T-helper 2 cell treated with Interferon-gamma antibody and Interleukin-4, amounts not matched to agents 100 ng/mL and 5 ng/mL, for 36 hours (primary cell): ENCODE measurements around the gene CCDC80. TPM values are rescaled to one million over a fixed set of nuclear protein-coding genes. Genes with fewer than 3 reads are reported as not detected.

Experiments used
- intact Hi-C: fragments of 100-400 bp; cut with micrococcal nuclease; formaldehyde crosslinking; loops from one replicate; pipeline ENCODE4 v1.15.1; 2023
- total RNA-seq: library from RNA; stranded (reverse); gene quantifications from 2 replicates; pipeline ENCODE4 v1.2.3, GENCODE V29; 2022

The CCDC80 gene, protein sequence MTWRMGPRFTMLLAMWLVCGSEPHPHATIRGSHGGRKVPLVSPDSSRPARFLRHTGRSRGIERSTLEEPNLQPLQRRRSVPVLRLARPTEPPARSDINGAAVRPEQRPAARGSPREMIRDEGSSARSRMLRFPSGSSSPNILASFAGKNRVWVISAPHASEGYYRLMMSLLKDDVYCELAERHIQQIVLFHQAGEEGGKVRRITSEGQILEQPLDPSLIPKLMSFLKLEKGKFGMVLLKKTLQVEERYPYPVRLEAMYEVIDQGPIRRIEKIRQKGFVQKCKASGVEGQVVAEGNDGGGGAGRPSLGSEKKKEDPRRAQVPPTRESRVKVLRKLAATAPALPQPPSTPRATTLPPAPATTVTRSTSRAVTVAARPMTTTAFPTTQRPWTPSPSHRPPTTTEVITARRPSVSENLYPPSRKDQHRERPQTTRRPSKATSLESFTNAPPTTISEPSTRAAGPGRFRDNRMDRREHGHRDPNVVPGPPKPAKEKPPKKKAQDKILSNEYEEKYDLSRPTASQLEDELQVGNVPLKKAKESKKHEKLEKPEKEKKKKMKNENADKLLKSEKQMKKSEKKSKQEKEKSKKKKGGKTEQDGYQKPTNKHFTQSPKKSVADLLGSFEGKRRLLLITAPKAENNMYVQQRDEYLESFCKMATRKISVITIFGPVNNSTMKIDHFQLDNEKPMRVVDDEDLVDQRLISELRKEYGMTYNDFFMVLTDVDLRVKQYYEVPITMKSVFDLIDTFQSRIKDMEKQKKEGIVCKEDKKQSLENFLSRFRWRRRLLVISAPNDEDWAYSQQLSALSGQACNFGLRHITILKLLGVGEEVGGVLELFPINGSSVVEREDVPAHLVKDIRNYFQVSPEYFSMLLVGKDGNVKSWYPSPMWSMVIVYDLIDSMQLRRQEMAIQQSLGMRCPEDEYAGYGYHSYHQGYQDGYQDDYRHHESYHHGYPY
- 0.02 TPM in 1 of 2 replicates, not detected in the other for total RNA-seq

DNA sequence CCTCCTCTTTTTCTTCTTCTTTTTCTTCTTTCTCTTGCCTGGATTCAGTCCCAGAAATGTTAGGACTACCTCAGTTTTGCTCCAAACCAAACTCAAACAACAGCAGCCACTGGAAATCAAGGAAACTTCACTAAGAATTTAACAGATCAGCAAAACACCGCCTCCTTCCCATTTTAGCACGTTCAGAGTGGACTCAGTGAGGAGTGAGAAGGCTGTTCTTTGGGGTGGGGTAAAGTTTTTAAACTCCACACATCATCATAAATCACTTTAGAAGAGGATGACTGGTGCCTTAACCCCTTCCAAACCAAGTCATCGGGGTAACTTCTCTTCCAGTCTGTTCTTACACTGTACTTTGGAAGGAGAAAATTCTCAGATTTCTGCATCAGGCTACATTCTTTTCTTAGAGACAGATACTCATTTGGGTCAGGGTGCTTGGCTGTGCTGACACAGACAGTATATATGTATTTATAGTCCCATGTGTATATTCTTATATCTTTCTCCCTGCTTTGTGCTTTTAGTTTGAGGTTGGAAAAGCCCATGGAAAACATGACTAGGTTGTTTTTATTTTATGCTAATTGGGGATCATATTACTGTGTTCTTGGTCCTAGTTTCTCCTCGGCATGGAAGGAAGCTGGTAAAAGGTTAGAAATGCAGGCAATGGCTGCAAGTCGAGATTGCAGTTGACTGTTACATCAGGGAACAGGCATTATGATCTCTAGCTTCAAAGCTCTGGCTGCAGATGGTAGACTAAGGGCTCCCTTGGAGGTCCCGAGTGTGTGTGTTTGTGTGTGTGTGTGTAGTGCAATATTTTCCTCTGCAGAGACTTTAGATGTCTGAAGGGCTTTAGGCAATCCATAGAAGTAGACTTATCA lies at the start of gene CCDC80:
Gene CCDC80, minus strand, starts transcription at position 214 of the 872 bp plus-strand sequence. CDS start 1,238 bp downstream, outside the sequence.
- intact Hi-C loops, result loop anchor here (5.0 kb wide), 1 partner anchor 396 kb away; no protein-coding TSS in a partner anchor

DNA sequence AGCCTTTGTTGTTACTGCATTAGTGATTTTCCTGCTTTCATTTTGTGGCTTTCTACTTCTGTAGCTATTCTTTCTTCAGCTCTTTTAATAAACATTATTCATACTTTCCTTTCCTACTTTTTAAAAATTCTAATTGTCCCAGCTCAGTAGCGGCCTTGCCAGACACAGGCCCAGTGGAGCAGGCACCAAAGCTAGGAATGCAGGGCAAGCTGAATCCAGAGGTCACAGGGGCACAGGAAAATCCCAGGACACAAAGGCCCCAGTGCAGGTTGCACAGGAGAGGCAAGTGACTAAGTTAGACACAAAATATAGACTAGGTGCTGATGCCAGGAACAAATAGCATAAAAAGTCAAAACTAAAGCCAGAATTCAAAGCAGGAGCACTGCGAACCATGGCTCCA lies 49.0 kb upstream of the CCDC80 start:
- intact Hi-C loops, result no loop called here

DNA sequence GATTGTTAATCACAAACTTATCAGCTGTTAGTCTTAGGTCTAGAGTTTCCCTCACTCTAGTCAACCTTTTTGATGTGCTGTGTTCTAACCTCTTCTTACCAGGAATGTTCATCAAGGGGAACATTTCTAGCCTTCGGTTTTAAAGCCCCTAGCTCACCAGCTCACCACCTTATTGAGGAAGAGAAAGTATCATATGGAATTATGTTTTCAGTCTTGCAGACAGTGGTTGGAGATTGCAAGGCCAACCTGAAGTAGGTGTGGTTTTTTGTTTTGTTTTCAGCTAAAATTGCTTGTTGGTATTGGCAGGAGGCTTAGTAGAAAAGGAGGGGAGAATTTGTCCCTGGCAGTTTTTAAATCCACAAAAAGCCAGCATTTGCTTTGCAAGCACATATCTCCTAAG lies 48.4 kb upstream of the CCDC80 start:
- intact Hi-C loops, result no loop called here

DNA sequence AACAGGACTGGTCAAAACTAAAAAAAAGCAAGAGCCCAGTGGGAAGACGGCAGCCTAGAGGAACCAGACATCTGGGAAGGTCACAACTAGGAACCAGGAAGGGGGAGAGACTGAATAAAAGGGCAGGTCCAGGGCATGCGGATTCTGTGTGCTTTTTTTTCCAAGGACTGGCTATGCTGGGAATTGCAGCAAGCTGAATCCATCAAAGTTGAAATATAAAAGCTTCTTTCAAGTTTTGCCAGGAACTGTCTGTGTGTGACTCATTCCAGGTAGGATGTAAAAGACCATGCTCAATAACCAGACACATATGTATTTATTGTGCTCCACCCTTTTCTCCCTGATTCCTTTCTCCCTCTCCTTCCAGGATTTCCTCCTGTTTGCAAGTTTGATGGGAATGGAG lies 47.9 kb upstream of the CCDC80 start:
- intact Hi-C loops, result no loop called here

DNA sequence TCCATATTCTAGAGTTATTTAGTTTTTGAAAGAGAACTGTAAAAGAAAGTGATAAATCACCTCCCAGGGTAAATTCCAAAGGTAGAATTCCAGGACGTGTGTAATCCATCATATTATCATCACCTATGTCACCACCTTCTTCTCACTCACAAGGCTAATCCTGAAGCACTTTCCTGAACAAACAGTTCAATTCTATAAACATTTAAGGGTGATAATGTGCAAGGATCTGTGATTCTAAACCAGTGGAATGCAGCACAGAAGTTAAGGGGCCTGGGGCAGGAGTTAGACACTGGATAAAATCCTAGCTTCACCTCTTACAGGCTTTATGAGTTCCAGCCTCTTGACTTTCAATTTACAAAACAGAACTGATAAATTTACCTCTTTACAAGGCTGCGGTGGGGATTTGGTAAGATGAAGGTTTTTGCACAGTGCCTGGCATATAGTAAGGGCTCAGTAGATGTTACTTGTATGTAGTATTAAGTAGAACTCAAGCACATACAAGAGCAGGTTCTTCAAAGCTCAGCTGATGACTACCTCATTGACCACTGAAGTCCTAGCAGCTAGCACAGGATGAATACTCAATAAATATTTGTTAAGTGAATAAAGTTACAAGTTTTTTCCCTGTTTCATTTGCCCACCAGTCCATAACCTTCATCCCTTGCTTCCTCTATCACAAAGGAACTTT lies 47.3 kb upstream of the CCDC80 start:
- intact Hi-C loops, result no loop called here

DNA sequence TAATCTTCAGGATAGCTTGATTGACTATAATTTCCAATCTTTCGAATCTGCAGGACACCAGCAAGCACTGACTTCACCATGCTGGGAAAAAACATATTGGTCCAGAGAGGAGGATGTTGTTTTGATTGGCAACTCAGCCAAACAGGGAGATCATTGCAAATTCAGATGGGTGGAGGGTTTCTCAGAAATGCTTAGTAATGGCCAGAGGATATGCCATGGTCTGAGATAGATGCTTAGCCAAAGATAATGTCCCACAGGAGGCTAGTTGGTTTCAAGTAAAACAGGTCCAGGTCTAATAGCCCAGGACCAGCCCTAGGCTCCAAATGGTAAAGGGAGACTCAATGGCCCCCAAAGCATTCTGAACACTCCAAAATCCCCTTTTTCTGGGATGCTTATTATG lies 46.7 kb upstream of the CCDC80 start:
- intact Hi-C loops, result no loop called here

DNA sequence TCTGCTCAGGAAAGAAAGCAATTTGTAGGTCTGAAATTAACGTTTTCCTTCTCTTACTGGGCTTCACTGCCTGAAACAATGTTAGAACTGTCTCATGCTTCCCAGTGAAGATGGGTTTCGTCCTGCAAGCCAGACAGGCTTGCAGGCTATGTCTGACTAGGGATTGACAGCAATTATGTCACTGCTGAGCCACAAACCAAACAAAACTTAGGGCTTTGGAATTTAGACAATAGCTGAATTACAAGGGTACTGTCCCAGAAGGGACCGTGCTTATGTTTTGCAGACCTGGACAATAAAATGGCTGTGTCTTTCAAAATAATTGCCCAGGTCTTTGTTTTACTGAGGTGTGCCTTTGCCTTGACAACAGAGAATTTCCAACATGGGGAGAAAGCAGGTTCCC lies 46.3 kb upstream of the CCDC80 start:
- intact Hi-C loops, result no loop called here

DNA sequence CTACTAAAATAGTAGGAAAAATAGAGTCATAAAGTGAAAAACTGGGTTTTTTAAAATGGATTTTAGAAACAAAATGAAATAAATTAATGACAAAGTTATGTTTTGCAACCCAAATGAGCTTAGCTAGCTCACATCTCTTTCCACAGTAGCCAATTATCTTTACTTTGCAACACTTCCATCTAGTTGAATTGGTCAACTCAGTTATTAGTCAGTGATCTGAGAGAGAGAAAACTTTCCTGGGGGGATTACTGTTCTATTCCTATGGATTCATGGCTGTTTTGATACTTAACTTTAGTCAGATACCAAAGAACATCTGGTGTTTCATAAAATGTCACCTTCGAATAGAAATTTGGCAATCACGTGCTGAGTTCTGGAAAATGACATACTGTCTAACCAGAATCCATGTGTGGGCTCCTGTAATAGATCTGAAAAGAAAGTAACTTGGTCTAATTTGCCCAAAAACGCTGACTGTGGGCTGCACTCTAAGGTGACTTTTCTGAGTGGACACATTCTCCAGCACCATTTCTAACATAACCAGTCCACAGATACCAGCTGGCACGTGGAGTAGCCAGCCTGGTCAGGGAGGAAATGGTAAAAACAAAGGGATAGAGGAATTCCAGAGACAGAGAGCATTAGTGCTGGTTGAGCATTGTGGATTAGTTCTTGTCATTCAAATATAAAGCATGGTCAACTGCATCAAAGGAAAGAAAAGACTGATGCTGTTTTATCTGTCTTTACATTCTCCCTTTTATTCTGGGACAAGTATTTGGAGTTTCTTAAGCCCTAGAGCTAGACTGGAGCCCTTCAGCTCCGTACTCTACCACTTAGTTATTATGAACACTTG lies 45.2 kb upstream of the CCDC80 start:
- intact Hi-C loops, result no loop called here

DNA sequence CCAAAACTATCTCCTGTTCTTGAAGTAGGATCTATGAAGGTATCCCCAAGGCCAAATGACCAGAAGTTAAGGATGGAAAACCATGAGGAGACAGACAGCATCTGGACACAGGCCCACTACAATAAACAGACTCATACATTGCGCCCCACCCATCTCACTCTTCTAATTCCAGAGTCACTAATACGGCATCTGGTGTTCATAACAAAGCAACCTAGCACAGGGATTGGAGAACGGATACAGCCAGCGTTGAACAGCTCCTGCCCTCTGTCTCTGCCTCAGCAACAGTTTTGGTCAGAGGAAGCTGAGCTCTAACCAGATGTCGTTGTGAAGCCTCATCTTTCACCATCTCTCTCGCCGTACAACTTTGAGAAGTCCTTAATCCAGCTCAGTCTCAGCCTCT lies 44.5 kb upstream of the CCDC80 start:
- intact Hi-C loops, result no loop called here

DNA sequence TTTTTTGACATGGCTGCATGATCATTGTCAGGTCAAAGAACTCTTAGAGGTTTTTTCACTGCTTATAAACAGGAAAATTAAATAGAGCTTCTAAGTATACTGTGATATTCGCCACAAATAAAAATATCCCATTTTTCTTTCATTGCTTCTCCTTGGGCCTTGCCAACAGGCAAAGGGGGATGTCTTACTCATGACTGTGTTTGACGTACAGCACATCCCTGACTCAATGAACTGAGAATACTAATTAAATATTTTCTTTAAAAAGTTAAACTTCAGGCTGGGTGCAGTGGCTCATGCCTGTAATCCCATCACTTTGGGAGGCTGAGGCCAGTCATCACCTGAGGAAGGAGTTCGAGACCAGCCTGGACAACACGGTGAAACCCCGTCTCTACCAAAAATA lies 41.4 kb upstream of the CCDC80 start:
- intact Hi-C loops, result no loop called here

DNA sequence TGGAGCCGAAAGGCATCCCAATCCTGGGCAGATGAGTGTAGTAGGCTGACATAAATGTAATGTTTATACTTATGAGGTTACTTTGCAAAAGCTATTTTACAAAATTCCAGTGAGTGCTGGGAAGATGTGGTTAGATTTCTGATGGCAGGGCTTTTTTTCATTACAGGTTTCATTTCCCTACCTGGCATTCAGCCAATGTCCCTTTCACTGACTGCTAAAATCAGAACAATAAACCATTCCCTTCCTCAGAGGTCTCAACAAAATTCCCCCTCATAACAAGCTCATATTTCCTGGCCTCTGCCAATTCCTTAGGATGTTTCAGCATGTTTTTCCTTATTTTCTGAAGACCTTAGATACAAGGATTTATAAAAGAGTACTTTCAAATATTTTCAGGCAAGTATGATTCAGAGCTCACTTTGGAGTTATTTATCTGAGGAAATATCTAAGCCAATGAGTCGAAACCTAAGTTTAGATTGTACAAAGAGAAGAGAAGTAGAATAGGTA lies 40.9 kb upstream of the CCDC80 start:
- intact Hi-C loops, result no loop called here

DNA sequence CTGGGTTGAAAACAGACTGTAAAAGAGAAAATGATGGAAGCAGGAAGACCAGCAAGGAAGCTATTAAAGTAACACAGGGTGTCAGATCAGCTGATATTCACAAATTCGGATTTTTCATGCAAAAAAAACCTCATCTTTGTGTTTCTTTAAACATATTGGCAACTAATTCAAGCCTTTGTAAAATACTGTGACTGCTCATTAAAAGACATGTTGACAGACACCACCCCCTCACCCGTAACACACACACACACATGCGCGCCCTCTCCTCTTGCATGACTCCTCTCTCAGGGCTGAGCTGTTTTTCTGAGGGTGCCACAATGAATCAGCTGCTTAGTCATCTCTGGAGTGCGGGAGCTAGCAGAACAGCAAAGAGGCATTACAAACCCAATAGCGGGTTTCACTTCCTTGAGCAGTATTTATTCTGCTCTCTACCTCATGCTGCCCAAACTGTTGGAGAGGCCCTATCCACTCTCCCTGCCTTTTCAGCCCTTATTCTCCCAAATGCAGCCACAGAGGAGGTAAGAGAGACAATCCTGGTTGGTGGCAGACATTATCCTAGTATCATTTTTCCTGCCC lies 35.8 kb upstream of the CCDC80 start:
- intact Hi-C loops, result loop anchor here (1.0 to 10.0 kb wide), 14 partner anchors 33 to 1132 kb away; partner anchors contain the start of genes ATP6V1A, BTLA, CD96 and GCSAM

DNA sequence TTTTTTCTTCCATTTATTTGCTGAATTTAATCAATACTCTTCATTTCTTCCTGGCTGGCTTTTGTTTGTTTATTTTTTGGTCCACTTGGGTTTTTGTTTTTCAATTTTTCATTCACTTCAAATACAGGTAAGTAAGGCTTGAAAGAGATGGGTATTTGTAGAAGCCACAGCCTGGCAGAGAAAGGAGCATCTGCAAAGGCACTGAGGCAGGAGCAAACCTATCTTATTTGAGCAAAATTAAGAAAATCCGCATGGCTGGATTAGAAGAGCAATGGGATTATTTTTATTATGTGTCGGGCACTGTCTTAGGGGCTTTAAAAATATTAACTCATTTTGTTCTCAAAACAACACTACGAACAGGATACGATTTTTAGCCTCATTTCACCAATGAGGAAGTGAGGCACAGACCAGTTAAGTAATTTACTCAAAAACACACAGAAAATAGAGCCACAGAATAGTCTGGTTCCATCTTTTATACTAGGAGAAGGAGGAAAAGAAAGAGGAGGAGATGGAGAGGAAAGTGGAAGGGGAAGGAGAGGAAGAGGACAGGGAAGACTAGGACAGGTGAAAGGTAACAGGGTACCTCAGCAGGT lies 35.1 kb upstream of the CCDC80 start:
- intact Hi-C loops, result loop anchor here (1.0 to 10.0 kb wide), 12 partner anchors 33 to 1131 kb away; partner anchors contain the start of genes ATP6V1A, BTLA, CD96 and GCSAM

DNA sequence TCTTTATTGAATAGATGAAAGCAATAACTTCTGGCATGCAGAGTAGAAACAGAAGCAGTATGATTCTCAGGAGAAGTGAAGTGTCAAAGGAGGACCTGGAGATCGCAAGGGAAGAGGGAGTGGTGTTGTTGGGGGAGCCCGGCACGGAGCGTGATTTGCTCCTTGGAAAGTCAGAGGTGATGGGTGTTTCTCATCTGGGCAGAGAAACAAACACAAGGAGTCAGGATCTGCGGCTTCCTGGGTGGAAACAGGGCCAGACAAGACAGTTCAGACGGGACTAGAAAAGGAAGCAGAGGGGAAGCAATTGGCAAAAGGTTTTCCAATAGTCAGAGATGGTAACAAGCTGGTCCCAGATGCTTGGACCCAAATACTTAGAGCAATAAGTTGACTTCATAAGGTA lies 34.4 kb upstream of the CCDC80 start:
- intact Hi-C loops, result loop anchor here (5.0 to 10.0 kb wide), 8 partner anchors 158 to 1131 kb away; partner anchors contain the start of genes ATP6V1A, BTLA, CD96 and GCSAM

DNA sequence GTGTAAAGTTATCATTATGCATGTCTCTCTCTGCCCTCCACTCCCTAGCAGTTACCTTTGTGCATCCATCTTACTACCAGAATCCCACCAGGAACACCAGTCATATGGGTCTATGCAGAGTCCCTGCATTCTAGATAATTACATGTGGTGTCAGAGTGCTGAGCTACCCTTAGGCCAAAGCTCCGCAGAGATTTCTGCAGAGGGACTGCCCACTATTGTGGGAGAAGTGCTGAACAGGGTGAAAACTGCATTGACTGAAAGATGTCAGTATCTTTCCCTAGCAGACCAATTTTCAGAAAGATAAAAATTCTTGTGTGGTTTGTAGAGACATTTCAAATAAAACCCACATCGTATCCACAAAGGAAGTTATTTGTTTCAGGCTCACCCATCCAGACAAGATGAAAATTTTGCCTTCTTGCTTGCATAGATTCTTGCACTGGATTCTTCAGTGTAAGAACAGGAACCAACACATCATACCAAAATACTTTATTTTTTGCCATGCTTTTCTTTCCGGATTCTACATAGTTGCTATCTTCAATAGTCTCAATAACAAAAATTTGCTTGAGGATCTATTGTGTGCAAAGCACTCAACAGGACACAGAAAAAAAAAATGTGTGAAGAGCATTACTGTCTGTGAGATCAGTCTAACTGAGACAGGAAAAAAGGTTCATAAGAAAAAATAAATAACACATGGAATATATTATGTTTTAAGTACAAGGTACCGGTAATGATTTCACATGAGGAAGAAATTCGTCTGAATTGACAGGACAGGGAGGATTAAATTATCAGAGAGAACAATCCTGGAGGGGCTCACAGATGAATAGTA lies 32.0 kb upstream of the CCDC80 start:
- intact Hi-C loops, result loop anchor here (2.0 to 10.0 kb wide), 6 partner anchors 174 to 1128 kb away; partner anchors contain the start of genes ATP6V1A, BTLA, CD200R1L and CD96

DNA sequence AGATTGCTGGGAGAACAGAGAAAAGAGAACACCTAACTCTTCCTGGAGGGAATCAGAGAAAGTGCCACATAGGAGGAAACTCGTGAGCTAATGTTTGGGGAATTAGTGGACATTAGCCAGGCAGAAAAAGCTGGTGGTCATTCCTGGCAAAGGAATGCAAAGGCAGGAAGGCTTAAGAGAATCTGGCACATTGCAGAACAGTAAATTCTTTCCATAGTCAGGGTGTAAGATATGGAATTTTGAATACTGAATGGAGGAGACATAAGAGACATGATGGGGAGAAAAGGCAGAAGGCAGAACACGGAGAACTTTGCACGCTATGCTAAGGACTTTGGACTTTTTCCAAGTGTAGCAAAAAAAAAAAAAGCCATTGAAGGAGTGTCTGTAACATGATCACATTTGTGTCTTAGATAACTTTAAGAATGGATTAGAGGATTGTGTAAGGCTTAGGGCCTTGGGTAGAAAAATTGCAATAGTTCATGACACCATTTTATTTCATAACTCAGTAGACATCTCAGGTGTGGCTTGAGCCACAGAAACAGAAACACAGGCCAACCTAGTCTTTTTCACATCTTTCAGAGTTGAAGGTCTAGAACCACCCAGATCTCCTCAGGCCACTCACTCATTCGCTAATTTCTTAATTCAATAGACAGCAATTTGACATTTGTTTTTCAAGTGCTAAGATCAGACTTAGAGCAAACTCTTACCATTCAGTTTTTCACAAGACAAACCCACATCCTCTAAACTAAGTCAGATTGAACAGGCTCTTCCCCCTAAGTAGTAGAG lies 31.2 kb upstream of the CCDC80 start:
- intact Hi-C loops, result loop anchor here (2.0 to 10.0 kb wide), 6 partner anchors 175 to 1127 kb away; partner anchors contain the start of genes ATP6V1A, BTLA, CD200R1L and CD96
